HL-60/S4 treated with phorbol 12-myristate 13-acetate at 8.2 ng/mL for 4 days and 3 days (cell line): Measurements from ENCODE around the gene OR2A12.
"Not testable (repeated sequence)": the region's sequence is repeated elsewhere in the genome, so short reads cannot be mapped to it uniquely, and the experiment has no call there.

ENCODE experiments used
- in situ Hi-C: fragments of 300-500 bp; cut with MboI; formaldehyde crosslinking; loops from 2 replicates; pipeline ENCODE4 v1.15.0; 2022; ENCODE audit warnings: low sequenced_read_pairs

The OR2A12 gene, protein sequence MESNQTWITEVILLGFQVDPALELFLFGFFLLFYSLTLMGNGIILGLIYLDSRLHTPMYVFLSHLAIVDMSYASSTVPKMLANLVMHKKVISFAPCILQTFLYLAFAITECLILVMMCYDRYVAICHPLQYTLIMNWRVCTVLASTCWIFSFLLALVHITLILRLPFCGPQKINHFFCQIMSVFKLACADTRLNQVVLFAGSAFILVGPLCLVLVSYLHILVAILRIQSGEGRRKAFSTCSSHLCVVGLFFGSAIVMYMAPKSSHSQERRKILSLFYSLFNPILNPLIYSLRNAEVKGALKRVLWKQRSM

GRCh38 chr7:144085978-144086377 lies at the start of gene OR2A12:
Gene OR2A12 (plus strand): TSS chr7:144086278. CDS start chr7:144095108, 8,830 bp downstream.
- in situ Hi-C loops: no loop called here

- in situ Hi-C loops: no loop called here
Observed at GRCh38 chr7:144036302-144036885, 49.7 kb upstream of the OR2A12 start.

- in situ Hi-C loops: no loop called here
Observed at GRCh38 chr7:144037414-144038035, 48.6 kb upstream of the OR2A12 start.

DNA sequence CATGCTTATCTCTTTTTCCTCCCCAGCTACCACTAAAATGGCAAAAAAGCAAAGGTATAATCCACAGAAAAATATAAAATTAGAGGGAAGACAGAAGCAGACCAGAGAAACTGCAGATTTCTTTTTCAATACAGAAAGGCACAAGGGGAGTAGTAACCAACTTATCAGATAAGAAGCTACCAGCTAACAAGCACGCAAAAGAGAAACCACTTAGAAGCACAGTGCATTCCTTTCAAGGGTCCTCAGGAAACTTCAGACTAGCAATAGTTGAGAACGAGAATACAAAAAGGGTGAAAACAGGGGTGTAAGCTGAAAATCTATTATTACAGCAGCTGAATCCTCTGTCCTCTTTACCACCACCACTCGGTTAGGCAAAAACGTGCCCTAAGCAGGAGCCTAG lies 47.2 kb upstream of the OR2A12 start:
- in situ Hi-C loops: no loop called here

DNA sequence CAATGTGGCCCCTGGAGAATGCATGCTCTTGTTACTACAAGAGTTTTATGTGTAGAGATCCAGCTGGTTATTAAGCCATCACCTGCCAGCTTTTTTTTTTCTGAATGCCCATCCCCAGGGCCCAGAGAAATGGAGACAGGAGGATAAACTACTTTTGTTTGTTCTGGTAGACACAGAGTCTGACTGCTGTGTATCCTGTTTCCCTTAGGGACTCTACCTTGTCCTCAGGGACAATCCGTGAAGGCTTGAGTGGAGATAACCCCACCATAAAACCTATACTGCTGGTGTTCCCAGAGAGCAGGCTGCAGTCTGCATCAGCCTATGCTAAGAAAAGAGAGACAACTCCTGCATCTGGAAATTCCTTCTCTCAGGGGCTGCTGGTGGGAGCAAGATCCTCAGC lies 37.4 kb upstream of the OR2A12 start, which contains the start of gene OR2A5:
TSS of gene OR2A5 (plus strand) at position 301 of the 400 bp plus-strand sequence. CDS start 1,454 bp downstream, outside the sequence.
- in situ Hi-C loops: no loop called here

DNA sequence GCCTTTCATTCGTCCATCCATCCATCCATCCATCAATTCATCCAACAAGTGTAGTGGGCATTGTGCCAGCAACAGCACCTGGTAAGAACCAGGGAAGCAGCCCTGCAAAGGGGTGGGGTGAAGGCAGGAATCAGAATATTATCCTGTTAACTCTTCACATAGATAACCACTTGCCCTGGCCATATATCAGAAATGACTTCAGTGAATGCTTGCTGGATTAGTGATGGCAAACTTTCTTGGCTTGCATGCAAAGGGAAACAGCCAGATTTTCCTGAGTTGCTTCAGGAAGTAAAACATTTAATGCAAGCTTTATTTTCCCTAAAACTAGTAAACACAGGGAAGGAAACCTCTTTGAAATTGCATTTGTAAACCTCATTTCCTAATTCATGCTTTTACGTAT lies 36.6 kb upstream of the OR2A12 start:
- in situ Hi-C loops: no loop called here

DNA sequence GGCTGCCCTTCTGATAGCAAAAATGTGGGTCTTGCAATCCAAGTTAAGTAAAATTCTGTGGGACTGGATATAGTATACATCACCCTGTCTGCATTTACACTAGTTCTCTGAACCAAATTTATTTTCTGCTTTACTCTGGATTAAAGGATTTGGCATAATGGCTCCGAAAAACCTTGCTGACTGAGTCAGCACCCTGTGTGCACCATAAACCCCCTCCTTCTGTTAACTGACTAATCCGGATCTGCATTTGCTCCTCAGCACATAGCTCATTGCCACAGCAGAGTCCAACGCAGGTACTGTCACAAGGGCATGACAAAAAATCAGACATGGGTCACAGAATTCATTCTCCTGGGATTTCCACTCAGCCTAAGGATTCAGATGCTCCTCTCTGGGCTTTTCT lies 36.0 kb upstream of the OR2A12 start:
- in situ Hi-C loops: no loop called here

GRCh38 chr7:144050884-144051283 lies 35.2 kb upstream of the OR2A12 start:
- in situ Hi-C loops: not testable (repeated sequence)

GRCh38 chr7:144057954-144058353 lies 28.1 kb upstream of the OR2A12 start:
- in situ Hi-C loops: no loop called here

DNA sequence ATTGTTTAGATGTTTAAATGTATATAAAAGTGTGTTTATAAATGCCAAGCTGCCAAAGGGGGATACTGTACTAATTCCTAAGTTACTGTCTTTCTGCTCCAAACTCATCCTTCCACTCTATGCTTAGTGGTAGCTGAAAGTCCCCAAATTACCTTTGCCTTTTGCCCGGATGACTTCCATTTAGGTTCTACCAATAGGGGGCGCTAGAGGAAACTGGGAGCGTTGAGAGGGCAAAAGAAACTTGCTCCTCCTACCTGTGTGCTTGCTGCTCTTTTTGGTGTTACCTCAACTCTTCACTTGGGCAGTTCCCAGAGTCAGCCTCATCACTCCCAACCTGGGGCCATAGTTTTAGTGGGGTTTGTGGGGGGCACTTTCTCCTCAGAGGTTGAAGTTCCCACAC lies 22.4 kb upstream of the OR2A12 start:
- in situ Hi-C loops: no loop called here

- in situ Hi-C loops: no loop called here
Observed at GRCh38 chr7:144069511-144069910, 16.6 kb upstream of the OR2A12 start, which contains the start of gene OR2A25. Gene OR2A25 (plus strand): TSS chr7:144069811. CDS start chr7:144074220, 4,409 bp downstream.

DNA sequence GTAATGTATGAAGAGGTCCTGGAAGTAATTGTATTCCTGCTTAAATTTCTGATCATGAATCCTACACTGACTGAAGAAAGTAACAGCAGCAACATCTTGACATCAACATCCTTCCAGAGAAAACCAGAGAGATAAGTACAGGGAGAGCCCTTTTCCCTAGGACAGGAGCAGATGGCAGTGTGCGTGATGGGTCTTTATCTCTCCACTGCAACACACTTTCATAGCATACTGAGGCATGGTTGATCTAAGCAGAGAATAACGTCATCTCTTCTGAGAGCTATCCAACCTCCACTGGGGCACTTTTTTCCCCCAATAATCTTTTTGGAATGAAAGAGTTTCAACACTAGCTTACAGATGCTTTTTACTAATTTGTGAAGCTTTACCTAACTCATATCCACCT lies 16.1 kb upstream of the OR2A12 start:
- in situ Hi-C loops: no loop called here

DNA sequence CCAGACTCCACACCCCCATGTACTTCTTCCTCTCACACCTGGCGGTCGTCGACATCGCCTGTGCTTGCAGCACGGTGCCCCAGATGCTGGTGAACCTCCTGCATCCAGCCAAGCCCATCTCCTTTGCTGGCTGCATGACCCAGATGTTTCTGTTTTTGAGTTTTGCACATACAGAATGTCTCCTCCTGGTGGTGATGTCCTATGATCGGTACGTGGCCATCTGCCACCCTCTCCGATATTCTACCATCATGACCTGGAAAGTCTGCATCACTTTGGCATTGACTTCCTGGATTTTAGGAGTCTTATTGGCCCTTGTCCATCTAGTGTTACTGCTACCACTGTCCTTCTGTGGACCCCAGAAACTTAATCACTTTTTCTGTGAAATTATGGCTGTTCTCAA lies 11.7 kb upstream of the OR2A12 start:
- in situ Hi-C loops: no loop called here

- in situ Hi-C loops: no loop called here
Observed at GRCh38 chr7:144086730-144087129, 652 bp downstream of the OR2A12 start.

- in situ Hi-C loops: no loop called here
Observed at GRCh38 chr7:144087230-144087629, 1.2 kb downstream of the OR2A12 start.

- in situ Hi-C loops: no loop called here
Observed at GRCh38 chr7:144090667-144091066, 4.6 kb downstream of the OR2A12 start.

DNA sequence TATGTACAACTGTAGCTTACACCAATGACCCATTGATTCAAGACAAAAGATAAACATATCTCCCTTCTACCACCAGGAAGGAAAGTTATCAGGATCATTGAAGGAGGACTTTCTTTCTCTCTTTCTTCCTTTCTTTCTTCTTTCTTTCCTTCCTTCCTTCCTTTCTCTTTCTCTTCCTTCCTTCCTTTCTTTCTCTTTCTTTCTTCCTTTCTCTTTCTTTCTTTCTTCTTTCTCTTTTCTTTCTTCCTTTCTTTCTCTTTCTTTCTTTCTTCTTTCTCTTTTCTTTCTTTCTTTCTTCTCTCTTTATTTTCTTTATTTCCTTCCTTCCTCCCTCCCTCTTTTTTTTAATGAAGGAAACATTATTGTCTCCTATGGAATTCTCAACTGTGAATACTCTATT lies 12.7 kb downstream of the OR2A12 start:
- in situ Hi-C loops: no loop called here

DNA sequence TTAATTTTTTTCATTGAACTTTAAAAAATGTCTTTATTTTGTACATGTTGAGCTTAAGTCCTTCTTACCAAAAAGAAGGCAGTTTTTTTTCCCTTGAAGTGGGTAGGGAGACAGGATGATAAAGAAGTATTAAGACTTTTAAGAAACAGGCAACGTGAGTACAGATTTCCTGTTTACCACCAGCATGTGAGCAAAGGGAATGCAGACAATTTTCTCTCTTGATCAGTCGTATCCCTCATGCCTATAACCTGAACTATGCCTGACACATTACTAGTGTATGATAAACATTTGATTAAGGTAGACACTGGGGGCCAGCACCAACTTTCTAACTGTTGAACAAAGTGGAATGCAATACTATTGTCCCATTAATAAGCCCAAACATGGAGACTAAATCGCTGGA lies 14.5 kb downstream of the OR2A12 start:
- in situ Hi-C loops: no loop called here

DNA sequence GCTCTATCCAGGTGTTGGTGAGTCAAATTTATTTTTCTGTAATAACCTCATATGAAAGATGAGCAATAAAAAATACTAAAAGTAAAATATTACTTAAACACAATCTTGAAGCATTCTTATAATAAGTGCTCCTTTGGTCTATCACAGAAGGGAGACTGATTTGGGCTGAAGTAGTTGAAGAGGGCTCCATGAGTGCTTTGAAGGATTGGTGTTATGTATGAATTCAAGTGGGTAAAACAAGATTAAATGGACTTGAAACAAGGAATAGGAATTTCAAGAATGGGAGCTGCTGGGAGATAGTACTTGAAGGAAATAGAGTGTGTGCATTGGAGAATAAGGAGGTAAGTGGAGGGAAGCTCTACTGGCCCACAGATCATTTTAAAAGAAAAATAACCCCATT lies 16.0 kb downstream of the OR2A12 start:
- in situ Hi-C loops: no loop called here

- in situ Hi-C loops: no loop called here
Observed at GRCh38 chr7:144105211-144105610, 19.1 kb downstream of the OR2A12 start.

GRCh38 chr7:144109283-144109682 lies 23.2 kb downstream of the OR2A12 start, which contains the start of gene OR2A2:
Gene OR2A2 (plus strand): TSS chr7:144109583. CDS start chr7:144109583, 0 bp downstream.
- in situ Hi-C loops: no loop called here

DNA sequence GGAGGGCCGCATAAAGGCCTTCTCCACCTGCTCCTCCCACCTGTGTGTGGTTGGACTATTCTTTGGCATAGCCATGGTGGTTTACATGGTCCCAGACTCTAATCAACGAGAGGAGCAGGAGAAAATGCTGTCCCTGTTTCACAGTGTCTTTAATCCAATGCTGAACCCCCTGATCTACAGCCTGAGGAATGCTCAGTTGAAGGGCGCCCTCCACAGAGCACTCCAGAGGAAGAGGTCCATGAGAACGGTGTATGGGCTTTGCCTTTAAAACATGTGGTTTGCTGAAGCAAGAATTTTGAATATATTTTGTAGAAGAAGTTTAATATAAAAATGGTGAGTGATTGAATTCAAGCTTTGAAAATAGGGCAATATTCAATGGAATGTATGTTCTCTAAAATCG lies 24.2 kb downstream of the OR2A12 start:
- in situ Hi-C loops: no loop called here
